Psoas muscle (tissue), 8 donors: ENCODE data around the gene PSMC1. TPM values are rescaled to one million over a fixed set of nuclear protein-coding genes. Genes with fewer than 3 reads are reported as not detected.

Experiments
- ATAC-seq, 4 donors: fragments of 200-7000 bp; cut with Tn5 transposase; one replicate each; pipeline ENCODE4 v1.9.1; 2020; ENCODE audit warnings: moderate library complexity in 3 of 4, mild to moderate bottlenecking in 2 of 4
- DNase-seq, 2 donors: peaks; one replicate each; pipeline ENCODE4 v3.0.0-alpha.2; 2020
- H3K27ac ChIP-seq: fragments of 200-600 bp; one replicate; pipeline ENCODE4 v1.8.0; 2022
- H3K27me3 ChIP-seq, 3 donors: fragments of 200-600 bp in 1 of 3; one replicate each; pipeline versions ENCODE4 v1.6.1 to v1.8.0; 2013 to 2022; ENCODE audit warnings: low read length in 2 of 3, mild to moderate bottlenecking in 2 of 3, moderate library complexity in 1 of 3; ENCODE audit not compliant: insufficient read depth in 3 of 3
- H3K36me3 ChIP-seq, 2 donors: fragments of 200-600 bp in 1 of 2; one replicate each; pipeline versions ENCODE4 v1.6.1 to v1.8.0; 2013 to 2022; ENCODE audit warnings: low read depth in 1 of 2, mild to moderate bottlenecking in 1 of 2, moderate library complexity in 1 of 2; ENCODE audit not compliant: insufficient read depth in 1 of 2
- H3K4me1 ChIP-seq: fragments of 200-600 bp; one replicate; pipeline ENCODE4 v1.8.0; 2022
- H3K4me3 ChIP-seq: fragments of 200-600 bp; one replicate; pipeline ENCODE4 v1.8.0; 2022; ENCODE audit warnings: mild to moderate bottlenecking
- H3K9me3 ChIP-seq: fragments of 200-600 bp; one replicate; pipeline ENCODE4 v1.8.0; 2022
- CTCF ChIP-seq: fragments of 200-600 bp; IDR thresholded peaks from one replicate; pipeline ENCODE4 v1.8.0; 2022; ENCODE audit warnings: antibody characterized with exemption
- WGBS, 3 donors: extraction: QIAGEN DNeasy Blood & Tissue Kit; methylation state at CpG; one replicate each; pipeline versions ENCODE4 v1.1.6 to v1.1.7; 2013; 5-methylcytosine and 5-hydroxymethylcytosine counted together
- intact Hi-C, 2 donors: fragments of 100-400 bp; cut with DNase I; formaldehyde crosslinking; loops; one replicate each; pipeline versions ENCODE4 v1.11.0 to v1.14.2; 2022
- polyA plus RNA-seq, 3 donors: library from polyadenylated mRNA; stranded (reverse); fragments of 200-250 nt; gene quantifications; one replicate each; pipeline ENCODE4 v1.2.3, GENCODE V29; 2013
- total RNA-seq, 4 donors: library from RNA; stranded (reverse); fragmentation: NEBNext Ultra II Directional in 2 of 4; extraction: Animal tissue kit (Norgen Biotek cat#: 25700) in 2 of 4; gene quantifications; one replicate each; pipeline versions ENCODE4 v1.2.1 to v1.2.4, GENCODE V29; 2021 to 2023
- donor health status: healthy with polysubstance abuse.
- donor health status: DM: no; HTN: no; CAD: no; lungs with moderate emphysema.
- donor health status: Bipolar disorder and iron deficiency.
- donor health status: healthy.
- donor health status: DM: yes; HTN: yes; CAD: no.
- donor health status: DM: no; HTN: no; CAD: no.
- donor health status: DM: no; HTN: no; CAD: no.
- donor health status: DM: yes; HTN: yes; CAD: no.

The PSMC1 gene
- total and polyA plus RNA-seq, 7 donors, result 151 to 1,018 (median 307) TPM

DNA sequence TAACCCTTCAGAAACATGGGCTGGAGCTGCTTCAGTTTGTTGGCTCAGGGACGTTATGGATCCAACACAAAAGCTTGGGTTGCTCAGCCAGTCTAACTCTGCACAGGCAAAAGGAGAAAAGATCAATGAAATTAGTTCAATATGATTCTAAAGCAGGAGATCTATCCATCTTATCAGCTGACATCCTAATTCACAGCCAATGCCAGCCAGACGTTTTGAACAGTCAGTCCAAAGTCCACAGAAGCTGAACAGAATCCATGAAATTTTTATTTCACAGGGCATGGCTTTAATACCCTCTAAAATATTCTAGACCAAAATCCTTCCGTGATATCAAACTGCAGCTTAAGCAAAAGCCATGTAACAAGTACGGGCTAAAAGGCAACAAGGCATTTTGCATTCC lies 61.7 kb downstream of the PSMC1 start:
- 49 to 70% (median 55%) methylated on average over 4 of the region's 4 CpGs for WGBS, 3 donors
- Histone ChIP-seq H3K36me3 (peaks cover 4 to 49% of the 10 kb centered on the region in 2 donors), H3K27me3 (no peaks in the 10 kb centered on the region), H3K9me3 (no peaks in the 10 kb centered on the region), H3K27ac (no peak overlapping the region), H3K4me3 (no peak overlapping the region), H3K4me1 (peaks cover 15% of the 10 kb centered on the region)
- TF ChIP-seq CTCF, result no peak
- DNase-seq (no peak), ATAC-seq (no peak)
- intact Hi-C loops, result no loop called here

GRCh38 chr14:90319173-90319572 lies 62.8 kb downstream of the PSMC1 start:
- WGBS, 3 donors, result 87 to 91% (median 91%) methylated on average over 3 of the region's 3 CpGs
- Histone ChIP-seq H3K27me3 (no peaks in the 10 kb centered on the region), H3K4me1 (peaks cover 16% of the 10 kb centered on the region), H3K27ac (no peak overlapping the region), H3K9me3 (no peaks in the 10 kb centered on the region), H3K4me3 (no peak overlapping the region), H3K36me3 (peaks cover 4 to 38% of the 10 kb centered on the region in 2 donors)
- ATAC-seq (no peak), DNase-seq (no peak)
- intact Hi-C loops, result no loop called here
- TF ChIP-seq CTCF, result no peak

- Histone ChIP-seq H3K27me3 (no peaks in the 10 kb centered on the region), H3K4me1 (peaks cover 16% of the 10 kb centered on the region), H3K27ac (no peak overlapping the region), H3K9me3 (no peaks in the 10 kb centered on the region), H3K4me3 (no peak overlapping the region), H3K36me3 (peaks cover 0 to 31% of the 10 kb centered on the region in 2 donors)
- TF ChIP-seq CTCF, result no peak
- intact Hi-C loops, result no loop called here
- DNase-seq (no peak), ATAC-seq (no peak)
- WGBS, 3 donors, result 96 to 98% (median 96%) methylated on average over 6 of the region's 6 CpGs
These were observed 63.5 kb downstream of the PSMC1 start for GRCh38 chr14:90319634-90320541.

DNA sequence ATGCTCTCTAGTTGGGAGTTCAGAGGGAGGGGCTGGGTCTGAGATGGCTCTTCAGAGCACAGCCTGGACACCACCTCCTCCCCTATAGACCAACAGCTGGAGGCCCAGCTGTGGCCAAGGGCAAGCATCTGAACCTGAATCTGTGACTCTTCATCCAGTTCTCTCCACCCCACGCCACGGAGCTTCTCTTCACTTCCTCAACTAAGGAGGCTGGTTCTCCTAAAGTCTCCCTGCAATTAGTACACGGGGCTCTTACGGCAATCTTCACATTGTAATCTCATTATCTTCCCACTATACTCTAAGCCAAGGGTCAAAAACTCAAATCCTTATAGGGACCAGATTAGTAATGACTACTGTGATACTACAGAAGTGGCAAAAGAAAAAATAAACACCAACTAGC lies 65.5 kb downstream of the PSMC1 start:
- peaks cover 0 to 11% of the 10 kb centered on the region in 2 donors for H3K36me3 ChIP-seq
- no peak overlapping the region for H3K27ac ChIP-seq
- 74 to 86% (median 78%) methylated on average over 4 of the region's 4 CpGs for WGBS, 3 donors
- H3K27me3 ChIP-seq, result no peaks in the 10 kb centered on the region
- intact Hi-C loops, result no loop called here
- no peak for DNase-seq
- TF ChIP-seq CTCF, result no peak
- H3K4me3 ChIP-seq, result no peak overlapping the region
- no peak for ATAC-seq
- H3K9me3 ChIP-seq, result no peaks in the 10 kb centered on the region
- H3K4me1 ChIP-seq, result peaks cover 22% of the 10 kb centered on the region

Other genes starting within 250 kb of the PSMC1 start
- under 1 TPM in 1 of 4 donors, not detected in 3; 0.30 TPM for gene KCNK13, start 194.6 kb upstream of the PSMC1 start, total RNA-seq
- under 1 TPM; 0.01 to 0.04 (median 0.03) TPM for gene KCNK13, start 194.6 kb upstream of the PSMC1 start, polyA plus RNA-seq
- 10 to 100 TPM; 11.0 to 21.8 (median 12.8) TPM for gene NRDE2, start 75.4 kb downstream of the PSMC1 start, total RNA-seq
- gene NRDE2, start 75.4 kb downstream of the PSMC1 start, polyA plus RNA-seq, result 1 to 10 TPM; 5.8 to 8.7 (median 6.4) TPM
- gene CALM1, start 140.5 kb downstream of the PSMC1 start, total RNA-seq, result 1,000 to 10,000 TPM in 1 of 4 donors, 100 to 1,000 TPM in 3; 460 to 1,593 (median 666) TPM
- gene CALM1, start 140.5 kb downstream of the PSMC1 start, polyA plus RNA-seq, result 1,000 to 10,000 TPM in 1 of 3 donors, 100 to 1,000 TPM in 2; 559 to 1,064 (median 580) TPM